GM19023 (cell line): ENCODE measurements around the gene HMGB2.

ENCODE experiments used
- ATAC-seq: cut with Tn5 transposase; IDR thresholded peaks from one replicate; pipeline ENCODE4 v1.9.1; 2021; ENCODE audit warnings: mild to moderate bottlenecking, moderate library complexity; ENCODE audit not compliant: unreplicated experiment

HMGB2 gene

GRCh38 chr4:173288698-173289352 is 45.3 kb downstream of the HMGB2 start:
- ATAC-seq: peak; percentile 51

DNA sequence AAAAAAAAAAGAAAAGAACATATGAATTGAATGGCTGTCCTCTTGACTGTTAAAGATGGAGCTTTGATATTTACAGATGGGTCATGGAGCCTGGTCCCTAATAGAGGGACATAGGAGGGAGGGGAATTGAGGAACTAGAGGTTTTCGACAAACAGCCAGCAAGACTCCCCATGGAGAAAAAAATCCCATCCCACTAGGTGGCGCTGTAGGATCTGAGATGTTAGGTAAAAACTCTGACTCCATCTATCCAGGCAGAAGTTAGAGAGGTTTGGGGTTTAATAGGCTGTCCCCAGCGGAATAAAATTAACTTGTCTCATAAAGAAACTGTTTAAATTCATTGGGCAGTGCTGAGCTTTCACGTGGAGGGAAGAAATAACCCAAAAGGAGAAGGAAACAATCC is 45.9 kb downstream of the HMGB2 start:
- peak; percentile 54 for ATAC-seq

DNA sequence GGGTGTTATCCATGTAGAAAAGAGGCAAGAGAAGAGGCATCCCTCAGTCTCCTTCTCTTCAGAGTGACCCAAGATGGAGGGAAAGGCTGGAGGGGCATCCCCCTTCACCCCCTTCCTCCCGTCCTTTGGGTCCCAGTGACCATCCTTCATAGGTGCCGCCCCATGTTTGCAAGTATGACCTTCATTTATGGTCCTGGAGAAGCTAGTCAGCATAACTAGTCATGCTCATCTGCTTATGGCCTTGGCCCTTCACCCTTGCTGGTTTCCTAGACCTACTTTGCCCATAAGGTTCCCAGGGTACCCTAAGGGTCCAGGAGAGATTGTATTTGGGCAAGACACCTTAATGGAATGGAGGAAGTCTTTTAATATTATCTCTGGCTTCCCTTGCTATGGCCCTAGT is 46.7 kb downstream of the HMGB2 start:
- ATAC-seq: no peak

DNA sequence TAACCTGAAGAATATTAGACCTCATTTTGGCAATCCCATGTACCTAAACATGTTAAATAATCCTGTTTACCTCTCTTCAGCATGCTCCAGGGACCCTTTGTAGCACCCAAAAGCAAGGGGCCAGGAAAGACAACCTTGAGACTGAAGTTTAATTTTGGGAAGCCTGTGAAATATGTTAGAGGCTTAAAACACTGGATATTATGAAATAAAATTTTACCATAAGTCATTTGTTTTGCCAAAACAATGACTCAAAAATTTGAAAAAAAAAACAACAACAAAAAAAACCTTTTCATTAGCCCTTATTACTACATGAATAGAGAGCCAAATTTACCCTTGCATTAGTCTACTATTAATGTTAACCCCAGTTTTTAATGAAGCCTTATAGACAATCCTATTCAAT is 49.7 kb downstream of the HMGB2 start:
- no peak for ATAC-seq

- ATAC-seq: no peak
These were observed 51.5 kb downstream of the HMGB2 start for GRCh38 chr4:173282626-173283025.

GRCh38 chr4:173282256-173282562 is 51.9 kb downstream of the HMGB2 start:
- no peak for ATAC-seq

DNA sequence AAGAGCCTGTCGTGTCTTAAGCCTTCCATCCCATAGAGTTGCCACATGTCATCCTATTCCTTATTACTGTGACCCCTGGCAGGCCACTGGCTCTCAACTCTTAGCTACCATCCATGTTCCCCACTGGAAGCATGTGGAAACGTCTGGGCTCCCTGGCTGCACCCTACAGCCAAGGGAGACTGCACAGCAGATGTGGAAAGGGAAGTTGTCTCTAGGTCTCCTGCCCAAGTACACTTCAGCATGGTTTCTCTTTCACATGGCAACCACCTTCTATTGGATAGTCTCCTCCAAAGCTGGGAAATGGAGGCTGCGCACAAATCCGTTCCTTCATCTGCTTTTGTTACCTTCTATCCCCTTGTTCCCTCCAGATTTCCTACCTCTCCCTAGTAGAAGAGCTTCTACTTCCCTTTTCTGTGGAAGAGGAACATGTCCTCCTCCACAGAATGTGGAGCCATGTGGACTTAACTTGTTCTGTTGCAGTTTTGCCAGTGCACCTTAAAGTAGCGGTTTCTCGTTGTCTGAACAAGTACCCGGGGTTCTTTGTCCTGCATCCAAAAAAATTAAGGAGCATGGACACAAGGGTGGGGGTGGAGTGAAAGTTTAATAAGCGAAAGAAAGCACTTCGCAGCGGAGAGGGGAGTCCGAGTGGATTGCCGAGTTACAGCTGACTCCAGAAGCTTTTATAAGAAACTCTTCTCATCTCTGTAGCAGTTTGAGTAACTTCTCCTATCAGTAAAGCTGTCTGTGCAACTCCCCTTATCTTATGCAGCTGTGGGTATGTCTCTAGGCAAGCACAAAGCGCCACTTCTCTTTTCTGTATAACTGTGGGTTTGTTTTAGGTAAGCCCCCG is 52.5 kb downstream of the HMGB2 start:
- ATAC-seq: no peak
